GM21526 (cell line): ENCODE results near the gene LRRC25.

Experiments used
- ATAC-seq: cut with Tn5 transposase; IDR thresholded peaks from one replicate; pipeline ENCODE4 v1.9.1; 2021; ENCODE audit warnings: moderate library complexity; ENCODE audit not compliant: unreplicated experiment, low FRiP score

The LRRC25 gene

DNA sequence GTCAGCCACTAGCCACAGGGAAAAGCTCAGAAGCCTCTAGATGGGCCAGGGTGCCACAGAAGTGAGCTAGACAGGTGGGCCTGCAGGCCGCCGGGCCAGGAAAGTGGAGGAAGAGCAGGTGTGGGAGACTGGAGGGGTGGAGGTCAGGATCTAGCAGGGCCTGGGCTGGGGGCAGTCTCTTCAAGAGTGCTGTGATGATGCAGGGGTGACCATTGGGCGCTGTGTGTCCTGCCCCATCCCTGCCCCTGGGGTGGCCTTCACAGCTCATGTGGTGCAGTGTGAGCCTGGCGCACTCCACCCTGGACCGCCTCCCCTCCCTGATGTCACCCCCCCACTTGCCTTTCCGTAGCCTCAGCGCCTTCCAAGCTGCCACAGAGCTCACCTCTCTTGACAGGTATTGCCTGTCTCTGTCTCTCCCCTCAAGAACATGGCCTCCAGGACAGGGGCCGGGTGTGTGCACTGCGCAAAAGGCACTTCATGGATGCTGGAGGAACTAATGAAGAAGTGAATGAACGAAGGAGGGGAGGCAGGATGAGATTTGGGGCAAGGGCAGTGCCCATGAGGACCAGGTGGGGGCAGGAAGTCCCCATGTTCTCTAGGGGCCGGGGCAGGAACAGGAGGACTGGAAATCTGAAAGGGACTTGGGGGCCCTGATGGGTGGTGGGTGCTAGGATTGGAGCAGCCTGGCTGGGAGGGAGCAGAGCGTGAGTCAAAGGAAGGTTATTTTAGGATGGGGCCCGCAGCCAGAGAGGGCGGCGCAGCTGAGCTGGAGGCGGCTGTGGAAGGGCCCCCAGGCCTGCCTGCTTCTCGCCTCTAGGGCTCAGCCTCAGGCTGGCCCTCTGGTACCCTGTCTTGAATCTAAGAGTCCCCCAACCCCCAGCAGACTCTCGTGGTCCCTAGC, 28.3 kb upstream of the LRRC25 start:
- no peak for ATAC-seq

DNA sequence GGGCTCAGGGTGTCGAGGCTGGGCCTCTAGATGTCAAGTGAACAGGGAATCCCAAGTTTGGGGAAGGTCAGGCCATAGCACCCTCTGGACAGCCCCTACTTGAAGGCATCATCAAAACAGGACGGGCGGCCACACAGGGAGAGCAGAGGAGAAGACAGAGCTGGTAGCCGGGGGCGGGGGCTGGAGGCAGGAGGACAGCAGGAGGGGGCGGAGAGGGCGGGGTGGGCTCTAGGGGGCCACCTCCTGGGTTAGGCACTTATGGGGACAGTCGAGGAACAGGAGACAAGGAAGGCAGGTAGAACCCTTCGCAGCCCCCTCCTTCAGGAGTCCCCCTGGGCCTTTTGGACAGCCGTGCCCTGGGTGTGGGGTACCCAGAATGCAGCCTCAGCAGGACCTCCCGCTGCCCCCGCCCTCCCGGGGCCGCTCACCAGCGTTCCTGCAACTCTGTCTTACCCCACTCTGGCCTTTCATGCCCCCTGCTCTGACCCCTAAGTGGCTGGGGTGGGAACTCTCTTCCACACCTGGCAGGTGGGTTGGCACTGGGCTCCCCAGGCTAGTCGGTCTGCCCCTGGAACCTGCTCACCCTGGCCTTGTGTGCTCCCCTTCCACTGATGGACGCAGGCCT, 27.6 kb upstream of the LRRC25 start:
- ATAC-seq, result no peak

GRCh38 chr19:18424122-18424889, 26.9 kb upstream of the LRRC25 start:
- no peak for ATAC-seq

- no peak for ATAC-seq
Observed at GRCh38 chr19:18423258-18424020, 26.0 kb upstream of the LRRC25 start.

GRCh38 chr19:18422530-18423191, 25.2 kb upstream of the LRRC25 start:
- no peak for ATAC-seq

- no peak for ATAC-seq
Observed at GRCh38 chr19:18421371-18421959, 24.0 kb upstream of the LRRC25 start.

DNA sequence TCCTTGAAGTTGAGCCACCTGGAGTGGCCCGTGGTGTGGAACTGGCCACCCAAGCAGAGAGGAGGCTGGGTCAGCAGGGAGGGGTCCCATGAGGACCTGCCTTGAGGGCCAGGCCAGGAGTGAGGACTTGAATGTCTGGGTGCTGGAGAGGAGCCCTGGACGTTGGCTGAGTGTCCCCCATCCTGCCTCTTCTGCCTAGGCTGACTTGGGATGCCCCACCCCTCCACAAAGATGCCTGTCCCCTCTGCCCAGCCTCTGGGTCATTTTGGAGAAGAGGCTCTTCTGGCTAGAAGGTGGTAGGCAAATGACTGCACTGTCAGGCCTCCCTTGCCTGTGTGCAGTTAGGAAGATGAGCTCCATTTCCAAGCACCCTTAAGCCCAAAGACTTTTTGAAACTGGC, 23.5 kb upstream of the LRRC25 start:
- no peak for ATAC-seq

DNA sequence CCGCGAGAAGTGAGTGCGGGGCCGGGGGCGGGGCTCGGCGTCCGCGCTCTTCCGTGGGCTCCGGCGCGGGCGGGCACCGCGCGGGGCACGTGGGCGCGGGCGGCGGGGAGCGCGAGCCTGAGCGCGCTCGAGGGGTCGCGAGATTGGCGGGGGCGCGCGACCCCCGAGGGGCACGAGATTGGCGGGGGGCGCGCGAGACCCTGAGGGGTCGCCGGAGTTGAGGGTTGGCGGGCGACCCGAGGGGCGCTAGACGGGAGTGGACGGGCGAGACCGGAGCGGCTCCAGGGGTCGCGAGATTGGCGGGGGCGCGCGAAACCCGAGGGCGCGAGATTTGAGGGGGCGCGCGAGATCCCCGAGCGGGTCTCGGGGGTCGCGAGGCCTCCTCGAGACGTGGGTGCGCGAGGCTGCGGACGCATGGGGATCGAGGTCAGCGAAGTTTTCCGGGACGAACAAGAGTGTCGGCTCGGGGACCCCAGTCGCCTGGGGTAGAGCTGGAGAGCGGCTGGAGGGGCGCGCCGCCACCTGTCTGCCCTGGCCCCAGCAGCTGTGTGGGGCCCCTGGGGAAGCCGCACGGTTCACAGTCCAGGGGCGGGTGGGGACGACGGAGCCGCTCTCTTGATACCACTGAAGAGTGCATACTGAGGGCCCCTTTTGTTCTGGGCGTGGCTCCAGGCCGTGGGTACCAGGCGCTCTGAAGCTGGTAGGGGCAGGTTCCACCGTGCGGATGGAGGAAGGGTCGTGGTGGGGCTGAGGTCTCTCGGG, 22.5 kb upstream of the LRRC25 start:
- ATAC-seq, result no peak

- peak; percentile 29 for ATAC-seq
Observed at GRCh38 chr19:18419195-18419698, 21.8 kb upstream of the LRRC25 start, which contains the start of gene SSBP4. SSBP4 (plus strand) TSS chr19:18419398; CDS start chr19:18419649, 251 bp downstream.

DNA sequence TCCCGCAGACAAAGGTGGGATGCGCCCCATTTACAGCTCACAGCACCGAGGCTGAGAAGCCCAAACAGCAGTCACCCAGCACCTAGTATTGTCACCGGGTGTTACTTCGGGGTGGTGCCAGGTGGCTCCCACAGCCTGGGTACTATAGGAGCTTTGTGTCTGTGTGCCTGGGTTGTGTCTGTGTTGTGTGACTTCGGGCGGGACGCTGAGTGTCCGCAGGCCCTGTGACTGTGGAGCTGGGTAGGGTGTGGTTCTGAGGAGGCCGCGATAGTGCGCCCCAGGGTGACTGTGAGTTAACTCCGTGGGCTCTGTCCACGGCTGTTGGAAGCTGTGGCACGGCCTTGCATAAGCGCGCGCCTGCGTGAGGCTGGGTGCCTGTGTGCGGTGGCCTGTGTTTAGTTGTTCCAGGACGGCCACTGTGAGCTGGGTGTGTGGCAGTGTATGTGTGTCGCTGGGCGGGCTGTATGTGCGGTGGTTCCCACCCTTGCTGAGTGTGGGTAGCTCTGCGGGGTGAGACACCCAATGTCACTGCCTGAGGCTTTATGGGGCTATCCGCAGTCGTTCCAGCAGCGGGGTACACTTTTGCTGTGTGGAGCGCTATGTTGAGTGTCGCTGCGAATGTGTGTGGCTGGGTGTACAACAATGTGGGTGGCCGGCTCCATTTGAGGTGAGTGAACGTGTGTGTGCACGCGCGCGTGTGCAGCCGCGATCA, 21.2 kb upstream of the LRRC25 start:
- no peak for ATAC-seq

DNA sequence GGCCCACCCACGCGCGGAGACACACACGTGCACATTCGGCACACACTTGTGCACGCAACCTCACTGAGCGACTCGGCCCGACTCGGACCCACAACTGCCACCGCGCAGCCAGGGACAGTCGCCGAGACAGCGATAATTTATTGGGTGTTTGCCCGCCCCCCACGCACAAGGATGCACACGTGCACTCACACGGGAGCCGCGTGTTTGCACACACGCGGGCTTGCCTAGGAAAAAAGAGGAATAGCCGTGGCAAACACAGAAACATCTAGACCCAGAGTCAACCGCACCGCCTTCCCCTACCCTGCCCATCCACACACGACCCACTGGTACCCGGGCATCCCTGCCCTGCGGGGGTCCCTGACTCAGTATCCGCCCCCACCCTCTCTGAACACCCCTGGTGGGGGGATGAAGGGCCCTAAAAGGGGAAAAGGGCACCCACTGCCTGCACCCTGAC, 20.6 kb upstream of the LRRC25 start:
- no peak for ATAC-seq

- no peak for ATAC-seq
Observed at GRCh38 chr19:18417250-18418028, 20.0 kb upstream of the LRRC25 start.

DNA sequence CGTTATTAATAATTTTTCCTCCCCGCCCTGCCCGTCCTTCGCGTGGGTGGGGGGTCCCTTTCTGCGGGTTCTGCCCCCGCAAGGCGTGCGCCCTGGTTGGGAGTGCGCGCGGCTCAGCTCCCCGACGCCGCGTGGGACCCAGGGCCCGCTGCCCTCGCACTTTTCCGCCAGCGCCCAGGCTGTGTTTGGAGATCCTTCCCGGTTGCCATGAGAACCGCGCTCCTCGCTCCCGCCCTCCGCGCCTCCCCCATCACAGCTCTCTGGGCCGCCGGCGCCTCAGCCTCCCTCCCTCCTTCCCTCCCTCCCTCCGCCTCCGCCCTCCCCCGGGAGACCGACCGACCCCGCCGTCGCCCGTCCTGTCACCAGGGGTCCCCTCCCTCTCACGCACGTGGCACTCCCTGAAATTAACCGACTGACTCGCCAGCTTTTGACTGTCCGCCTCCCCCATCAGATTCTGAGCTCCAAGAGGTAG, 19.4 kb upstream of the LRRC25 start:
- ATAC-seq, result no peak

GRCh38 chr19:18415178-18415867, 17.9 kb upstream of the LRRC25 start:
- no peak for ATAC-seq

DNA sequence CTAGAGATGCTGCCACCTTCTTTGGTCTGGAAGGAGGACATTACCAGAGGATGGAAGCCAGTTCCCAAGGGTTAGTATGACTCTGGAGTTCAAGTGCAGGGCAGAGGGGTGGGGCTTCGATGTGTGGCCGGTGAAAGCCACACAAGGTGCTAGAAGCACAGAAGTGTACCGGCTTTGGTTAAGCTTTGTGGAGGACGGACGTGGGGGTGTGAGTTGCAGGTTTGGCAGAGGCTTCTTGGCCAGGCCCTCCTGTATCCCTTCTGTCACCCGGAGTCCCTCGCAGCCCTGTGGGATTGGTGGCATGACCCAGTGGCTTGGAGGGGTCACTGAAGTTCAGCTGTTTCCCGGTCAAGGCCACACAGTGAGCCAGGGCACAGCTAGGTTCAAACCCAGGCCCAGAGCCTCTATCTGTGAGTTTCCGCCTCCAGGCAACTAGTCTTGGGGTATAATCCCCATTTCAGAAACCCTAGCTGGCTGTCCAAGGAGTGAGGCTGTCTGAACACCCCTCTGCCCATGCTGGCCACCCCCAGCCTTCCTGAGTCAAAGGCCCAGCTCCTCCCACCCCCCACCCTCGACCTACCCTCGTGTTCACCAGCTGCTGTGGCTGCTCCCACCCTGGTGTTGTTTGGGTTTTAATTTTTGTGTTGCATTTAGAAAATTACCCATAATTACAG, 17.2 kb upstream of the LRRC25 start:
- ATAC-seq, result no peak
